Activated naive CD4-positive, alpha-beta T cell treated with anti-CD3 and anti-CD28 coated beads, Interleukin-2, amount 50 U/mL, for 24 hours (primary cell): Measurements from ENCODE around the gene ATAD3C.
A peak's percentile ranks its signal among the peaks of the same experiment; 100 is the strongest.
"Not testable (repeated sequence)": the region's sequence is repeated elsewhere in the genome, so short reads cannot be mapped to it uniquely, and the experiment has no call there.

Source experiments
- H3K27ac Mint-ChIP-seq: one replicate; pipeline ENCODE4 v1.8.0; 2021; ENCODE audit warnings: mild to moderate bottlenecking, mixed read lengths
- H3K27me3 Mint-ChIP-seq: one replicate; pipeline ENCODE4 v1.8.0; 2021; ENCODE audit warnings: mixed read lengths
- H3K36me3 Mint-ChIP-seq: one replicate; pipeline ENCODE4 v1.8.0; 2021; ENCODE audit warnings: mixed read lengths
- H3K4me1 Mint-ChIP-seq: one replicate; pipeline ENCODE4 v1.8.0; 2021; ENCODE audit warnings: mixed read lengths
- H3K4me3 Mint-ChIP-seq: one replicate; pipeline ENCODE4 v1.8.0; 2021; ENCODE audit warnings: mild to moderate bottlenecking, mixed read lengths
- H3K9me3 Mint-ChIP-seq: one replicate; pipeline ENCODE4 v1.8.0; 2021; ENCODE audit warnings: mixed read lengths

ATAD3C gene

GRCh38 chr1:1489231-1489630 lies 39.7 kb downstream of the ATAD3C start:
- H3K9me3 Mint-ChIP-seq, result no peaks in the 10 kb centered on the region
- H3K4me1 Mint-ChIP-seq, result no peaks in the 10 kb centered on the region
- H3K27ac Mint-ChIP-seq, result no peak overlapping the region
- no peak overlapping the region for H3K4me3 Mint-ChIP-seq
- no peaks in the 10 kb centered on the region for H3K27me3 Mint-ChIP-seq
- peaks cover 16% of the 10 kb centered on the region for H3K36me3 Mint-ChIP-seq

DNA sequence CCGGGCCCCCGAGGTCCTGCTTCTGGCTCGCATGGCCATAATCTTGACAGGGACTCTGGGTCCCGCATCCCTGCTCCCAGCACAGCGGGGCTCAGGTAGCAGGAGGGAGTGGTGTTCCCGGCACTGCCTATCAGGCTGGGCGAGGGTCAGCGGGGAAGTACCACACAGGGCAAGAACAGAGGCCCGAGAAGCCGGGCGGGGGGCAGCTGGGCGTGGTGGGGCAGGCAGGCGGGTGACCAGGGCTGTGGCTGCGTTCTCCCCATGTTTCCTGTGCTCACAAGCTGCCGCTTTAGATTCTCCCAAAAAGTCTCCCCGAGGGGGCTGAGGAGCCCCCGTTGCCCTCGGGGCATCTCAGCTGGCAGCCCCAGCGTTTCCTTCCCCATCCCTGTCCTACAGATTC lies 40.4 kb downstream of the ATAD3C start:
- H3K36me3 Mint-ChIP-seq, result peaks cover 16% of the 10 kb centered on the region
- H3K9me3 Mint-ChIP-seq, result no peaks in the 10 kb centered on the region
- no peaks in the 10 kb centered on the region for H3K4me1 Mint-ChIP-seq
- no peaks in the 10 kb centered on the region for H3K27me3 Mint-ChIP-seq
- no peak overlapping the region for H3K4me3 Mint-ChIP-seq
- no peak overlapping the region for H3K27ac Mint-ChIP-seq

GRCh38 chr1:1490633-1491230 lies 41.2 kb downstream of the ATAD3C start:
- Mint-ChIP-seq H3K27me3 (no peaks in the 10 kb centered on the region), H3K9me3 (no peaks in the 10 kb centered on the region), H3K36me3 (peaks cover 16% of the 10 kb centered on the region), H3K4me3 (no peak overlapping the region), H3K27ac (no peak overlapping the region), H3K4me1 (no peaks in the 10 kb centered on the region)

DNA sequence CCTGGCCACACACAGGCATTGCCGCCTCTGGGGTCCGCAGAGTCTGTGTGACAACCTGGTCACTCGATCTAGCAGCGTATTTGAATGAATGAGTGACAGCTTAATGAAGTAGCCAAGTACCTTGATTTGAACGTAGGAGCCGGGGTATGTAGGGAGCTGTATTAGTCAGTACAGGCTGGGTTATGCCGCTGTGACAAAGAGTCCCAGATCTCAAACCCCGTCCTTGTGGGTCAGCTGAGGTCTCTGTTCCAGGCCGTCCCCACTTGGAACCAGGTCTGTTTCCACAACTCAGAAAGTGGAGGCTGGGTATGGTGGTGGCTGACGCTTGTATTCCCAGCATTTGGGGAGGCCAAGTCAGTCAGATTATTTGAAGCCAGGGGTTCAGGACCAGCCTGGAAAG lies 42.1 kb downstream of the ATAD3C start:
- no peaks in the 10 kb centered on the region for H3K27me3 Mint-ChIP-seq
- no peaks in the 10 kb centered on the region for H3K9me3 Mint-ChIP-seq

DNA sequence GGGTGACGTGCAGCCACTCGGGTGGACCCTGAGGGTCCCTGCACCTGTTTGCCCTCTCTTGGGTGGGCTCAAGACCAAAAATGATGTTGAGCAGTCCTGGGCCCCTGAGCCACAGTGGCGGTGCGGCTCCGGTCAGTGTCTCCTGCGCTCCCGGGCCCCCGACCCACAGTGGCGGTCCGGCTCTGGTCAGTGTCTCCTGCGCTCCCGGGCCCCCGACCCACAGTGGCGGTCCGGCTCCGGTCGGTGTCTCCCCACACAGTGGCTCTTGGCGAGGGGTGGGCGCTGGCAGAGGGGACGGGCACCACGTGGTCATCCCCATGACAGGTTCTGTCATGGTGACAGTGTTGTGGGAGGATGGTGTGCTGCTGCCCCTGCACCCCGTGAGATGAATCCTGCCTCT lies 44.8 kb downstream of the ATAD3C start:
- H3K4me3 Mint-ChIP-seq, H3K27ac Mint-ChIP-seq, H3K9me3 Mint-ChIP-seq, H3K27me3 Mint-ChIP-seq, H3K4me1 Mint-ChIP-seq: not testable (repeated sequence)
- H3K36me3 Mint-ChIP-seq, result peaks cover 16% of the 10 kb centered on the region

More for the DNA sequence above, 42.1 kb downstream of the ATAD3C start:
- Mint-ChIP-seq H3K4me3 (no peak overlapping the region), H3K27ac (no peak overlapping the region), H3K4me1 (no peaks in the 10 kb centered on the region), H3K36me3 (peaks cover 16% of the 10 kb centered on the region)

DNA sequence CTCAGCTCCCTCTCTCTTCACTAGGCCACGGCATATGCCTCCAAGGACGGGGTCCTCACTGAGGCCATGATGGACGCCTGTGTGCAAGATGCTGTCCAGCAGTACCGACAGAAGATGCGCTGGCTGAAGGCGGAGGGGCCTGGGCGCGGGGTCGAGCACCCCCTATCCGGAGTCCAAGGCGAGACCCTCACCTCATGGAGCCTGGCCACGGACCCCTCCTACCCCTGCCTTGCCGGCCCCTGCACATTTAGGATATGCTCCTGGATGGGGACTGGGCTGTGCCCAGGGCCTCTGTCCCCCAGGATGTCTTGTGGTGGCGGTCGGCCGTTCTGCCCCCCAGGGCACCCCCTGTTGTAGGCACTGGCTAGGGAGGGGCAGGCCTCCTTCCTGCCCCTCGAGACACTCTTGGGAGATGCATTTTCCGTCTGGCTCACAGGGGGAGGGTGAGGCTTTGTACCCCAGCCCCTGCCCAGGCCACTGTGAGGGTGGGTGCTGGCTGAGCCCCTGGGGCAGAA lies 46.0 kb downstream of the ATAD3C start:
- peaks cover 14% of the 10 kb centered on the region for H3K36me3 Mint-ChIP-seq
- not testable (repeated sequence) for H3K4me3 Mint-ChIP-seq, H3K4me1 Mint-ChIP-seq, H3K9me3 Mint-ChIP-seq, H3K27ac Mint-ChIP-seq, H3K27me3 Mint-ChIP-seq

DNA sequence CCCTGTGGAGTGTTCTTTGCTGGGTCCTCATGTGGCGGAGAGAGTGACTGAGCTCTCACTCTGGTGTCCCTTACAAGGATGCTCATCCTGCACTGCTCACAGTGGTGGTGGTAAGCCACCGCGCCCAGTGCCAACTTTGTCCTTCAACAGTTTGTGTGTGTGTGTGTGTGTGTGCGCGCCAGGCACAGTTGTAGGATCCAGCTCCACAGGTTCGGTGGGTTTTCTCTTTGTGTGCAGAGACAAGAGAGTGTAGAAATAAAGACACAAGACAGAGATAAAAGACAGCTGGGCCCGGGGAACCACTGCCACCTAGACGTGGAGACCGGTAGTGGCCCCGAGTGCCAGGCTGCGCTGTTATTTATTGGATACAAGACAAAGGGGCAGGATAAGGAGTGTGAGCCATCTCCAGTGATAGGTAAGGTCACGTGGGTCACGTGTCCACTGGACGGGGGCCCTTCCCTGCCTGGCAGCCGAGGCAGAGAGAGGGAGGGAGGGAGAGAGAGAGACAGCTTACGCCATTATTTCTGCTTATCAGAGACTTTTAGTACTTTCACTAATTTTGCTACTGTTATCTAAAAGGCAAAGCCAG lies 55.4 kb downstream of the ATAD3C start:
- Mint-ChIP-seq H3K4me1 (peaks cover 12% of the 10 kb centered on the region), H3K4me3 (peak overlapping the region; percentile 80), H3K27ac (peak overlapping the region; percentile 76)
- H3K9me3 Mint-ChIP-seq, H3K36me3 Mint-ChIP-seq, H3K27me3 Mint-ChIP-seq: not testable (repeated sequence)

DNA sequence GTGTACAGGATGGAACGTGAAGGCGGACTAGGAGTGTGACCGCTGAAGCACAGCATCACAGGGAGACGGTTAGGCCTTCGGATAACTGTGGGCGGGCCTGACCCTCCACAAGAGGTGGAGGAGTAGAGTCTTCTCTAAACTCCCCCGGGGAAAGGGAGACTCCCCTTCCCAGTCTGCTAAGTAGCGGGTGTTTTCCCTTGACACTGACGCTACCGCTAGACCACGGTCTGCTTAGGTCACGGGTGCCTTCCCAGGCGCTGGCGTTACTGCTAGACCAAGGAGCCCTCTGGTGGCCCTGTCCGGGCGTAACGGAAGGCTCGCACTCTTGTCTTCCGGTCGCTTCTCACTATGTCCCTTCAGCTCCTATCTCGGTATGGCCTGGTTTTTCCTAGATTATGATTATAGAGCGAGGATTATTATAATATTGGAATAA lies 55.9 kb downstream of the ATAD3C start:
- Mint-ChIP-seq H3K4me1 (peaks cover 12% of the 10 kb centered on the region), H3K4me3 (peak overlapping the region; percentile 80)
- H3K27me3 Mint-ChIP-seq, H3K36me3 Mint-ChIP-seq, H3K27ac Mint-ChIP-seq, H3K9me3 Mint-ChIP-seq: not testable (repeated sequence)

DNA sequence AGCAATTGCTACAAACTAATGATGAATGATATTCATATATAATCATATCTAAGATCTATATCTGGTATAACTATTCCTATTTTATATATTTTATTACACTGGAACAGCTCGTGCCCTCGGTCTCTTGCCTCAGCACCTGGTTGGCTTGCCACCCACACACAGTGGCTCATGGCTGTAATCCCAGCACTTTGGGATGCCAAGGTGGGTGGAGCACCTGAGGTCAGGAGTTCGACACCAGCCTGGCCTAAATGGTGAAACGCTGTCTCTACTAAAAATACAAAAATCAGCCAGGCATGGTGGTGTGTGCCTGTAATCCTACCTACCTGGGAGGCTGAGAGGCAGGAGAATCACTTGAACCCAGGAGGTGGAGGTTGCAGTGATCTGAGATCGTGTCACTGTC lies 56.3 kb downstream of the ATAD3C start:
- peak overlapping the region; percentile 31 for H3K4me3 Mint-ChIP-seq
- not testable (repeated sequence) for H3K9me3 Mint-ChIP-seq, H3K27ac Mint-ChIP-seq, H3K27me3 Mint-ChIP-seq, H3K36me3 Mint-ChIP-seq
- peaks cover 14% of the 10 kb centered on the region for H3K4me1 Mint-ChIP-seq

- H3K27ac Mint-ChIP-seq, result no peak overlapping the region
- no peak overlapping the region for H3K4me3 Mint-ChIP-seq
These were observed 57.8 kb downstream of the ATAD3C start for GRCh38 chr1:1507305-1507704.

GRCh38 chr1:1508775-1509464 lies 59.4 kb downstream of the ATAD3C start:
- peaks cover 18% of the 10 kb centered on the region for H3K4me1 Mint-ChIP-seq
- H3K27ac Mint-ChIP-seq, H3K4me3 Mint-ChIP-seq, H3K27me3 Mint-ChIP-seq, H3K36me3 Mint-ChIP-seq, H3K9me3 Mint-ChIP-seq: not testable (repeated sequence)

More at GRCh38 chr1:1507305-1507704, 57.8 kb downstream of the ATAD3C start:
- Mint-ChIP-seq H3K36me3 (no peaks in the 10 kb centered on the region), H3K4me1 (peaks cover 18% of the 10 kb centered on the region), H3K9me3 (no peaks in the 10 kb centered on the region), H3K27me3 (no peaks in the 10 kb centered on the region)

- not testable (repeated sequence) for H3K36me3 Mint-ChIP-seq, H3K27ac Mint-ChIP-seq, H3K27me3 Mint-ChIP-seq
These were observed 60.0 kb downstream of the ATAD3C start for GRCh38 chr1:1509465-1509850.

GRCh38 chr1:1510912-1511532 lies 61.5 kb downstream of the ATAD3C start:
- Mint-ChIP-seq H3K27me3 (no peaks in the 10 kb centered on the region), H3K4me1 (peaks cover 12% of the 10 kb centered on the region), H3K4me3 (peak overlapping the region; percentile 94), H3K9me3 (no peaks in the 10 kb centered on the region), H3K27ac (peak overlapping the region; percentile 96), H3K36me3 (no peaks in the 10 kb centered on the region)

More at GRCh38 chr1:1509465-1509850, 60.0 kb downstream of the ATAD3C start:
- not testable (repeated sequence) for H3K9me3 Mint-ChIP-seq, H3K4me3 Mint-ChIP-seq
- peaks cover 18% of the 10 kb centered on the region for H3K4me1 Mint-ChIP-seq

GRCh38 chr1:1511533-1512285 lies 62.2 kb downstream of the ATAD3C start, which contains the start of gene ATAD3A:
Gene ATAD3A, plus strand, starts transcription at chr1:1512162. Its CDS starts 107 bp downstream, at chr1:1512269.
- Mint-ChIP-seq H3K27ac (peak within 1 kb of the TSS; percentile 96), H3K9me3 (no peaks in the 10 kb centered on the region), H3K4me3 (peak within 1 kb of the TSS; percentile 94), H3K36me3 (no peaks in the 10 kb centered on the region), H3K27me3 (no peaks in the 10 kb centered on the region), H3K4me1 (peaks cover 12% of the 10 kb centered on the region)

- Mint-ChIP-seq H3K4me3 (peak overlapping the region; percentile 81), H3K4me1 (peaks cover 12% of the 10 kb centered on the region)
- H3K9me3 Mint-ChIP-seq, H3K27ac Mint-ChIP-seq, H3K27me3 Mint-ChIP-seq, H3K36me3 Mint-ChIP-seq: not testable (repeated sequence)
These were observed 62.9 kb downstream of the ATAD3C start for GRCh38 chr1:1512425-1512824.
